IMR-90 (cell line): ENCODE measurements around the gene LCA5. TPM values are rescaled to one million over a fixed set of nuclear protein-coding genes. Genes with fewer than 3 reads are reported as not detected.
A peak's percentile ranks its signal among the peaks of the same experiment; 100 is the strongest.

Experiments
- ATAC-seq: fragments of 200-7000 bp; cut with Tn5 transposase; 2 replicates; pipeline ENCODE4 v1.9.1; 2020; ENCODE audit warnings: low read depth, mild to moderate bottlenecking, moderate library complexity
- BruUV-seq: library from RNA; stranded (reverse); fragments of 400-500 nt; replicated peaks from 2 replicates; lab custom pipeline; 2021; lab: Mats Ljungman, UMichigan
- CTCF ChIA-PET: fragments of 300-600 bp; formaldehyde crosslinking; extraction: SDS; loops from one replicate; lab custom pipeline; 2021; ENCODE audit warnings: antibody characterized with exemption; lab: Yijun Ruan, JAX
- POLR2A ChIA-PET: fragments of 300-600 bp; sonication (Branson Sonifier 250); formaldehyde crosslinking; loops from one replicate; lab custom pipeline; 2022; ENCODE audit warnings: antibody characterized with exemption; ENCODE audit not compliant: unreplicated experiment; lab: Charles Lee
- DNase-seq: peaks from one replicate; pipeline ENCODE4 v3.0.0; 2013
- H2AFZ ChIP-seq: replicated peaks from 2 replicates; pipeline ENCODE3; 2013; ENCODE audit warnings: low read length, mild to moderate bottlenecking; ENCODE audit not compliant: poor library complexity
- H2AK5ac ChIP-seq: 2 replicates; pipeline ENCODE4 v1.6.1; 2013; ENCODE audit warnings: low read depth, low read length, inconsistent platforms
- H2AK9ac ChIP-seq: replicated peaks from 2 replicates; pipeline ENCODE3; 2013; ENCODE audit warnings: mild to moderate bottlenecking, low read depth, low read length, moderate library complexity; ENCODE audit not compliant: poor library complexity
- H2BK120ac ChIP-seq: 2 replicates; pipeline ENCODE4 v1.6.1; 2013; ENCODE audit warnings: low read depth, low read length, inconsistent platforms
- H2BK15ac ChIP-seq: 3 replicates; pipeline ENCODE4 v1.6.1; 2013; ENCODE audit warnings: low read depth, low read length, inconsistent platforms
- H2BK20ac ChIP-seq: 2 replicates; pipeline ENCODE4 v1.6.1; 2013; ENCODE audit warnings: low read depth, mild to moderate bottlenecking, inconsistent platforms, low read length, moderate library complexity
- H2BK5ac ChIP-seq: 2 replicates; pipeline ENCODE4 v1.6.1; 2013; ENCODE audit warnings: mild to moderate bottlenecking, low read depth, low read length, inconsistent platforms; ENCODE audit not compliant: poor library complexity, severe bottlenecking
- H3K14ac ChIP-seq: replicated peaks from 2 replicates; pipeline ENCODE4 v1.6.1; 2013; ENCODE audit warnings: low read depth, low read length, inconsistent platforms
- H3K18ac ChIP-seq: 2 replicates; pipeline ENCODE4 v1.6.1; 2013; ENCODE audit warnings: low read depth, low read length, control low read depth
- H3K23ac ChIP-seq: 2 replicates; pipeline ENCODE4 v1.6.1; 2013; ENCODE audit warnings: low read depth, low read length, inconsistent platforms
- H3K27ac ChIP-seq: 2 replicates; pipeline ENCODE4 v1.5.1; 2013; ENCODE audit warnings: mild to moderate bottlenecking, control low read depth, low read length; ENCODE audit not compliant: insufficient read depth
- H3K27me3 ChIP-seq: 2 replicates; pipeline ENCODE4 v1.6.1; 2013; ENCODE audit warnings: low read length; ENCODE audit not compliant: control insufficient read depth, insufficient read depth
- H3K36me3 ChIP-seq: 2 replicates; pipeline ENCODE4 v1.6.1; 2013; ENCODE audit warnings: low read length, mixed read lengths; ENCODE audit not compliant: control insufficient read depth, insufficient read depth
- H3K4ac ChIP-seq: 2 replicates; pipeline ENCODE4 v1.6.1; 2013; ENCODE audit warnings: low read depth, low read length, inconsistent platforms
- H3K4me1 ChIP-seq: 2 replicates; pipeline ENCODE4 v1.6.1; 2013; ENCODE audit warnings: low read length, mixed read lengths; ENCODE audit not compliant: control insufficient read depth, insufficient read depth
- H3K4me2 ChIP-seq: 2 replicates; pipeline ENCODE4 v1.6.1; 2013; ENCODE audit warnings: low read depth, mild to moderate bottlenecking, control low read depth, low read length, moderate library complexity
- H3K4me3 ChIP-seq: 2 replicates; pipeline ENCODE4 v1.5.1; 2013; ENCODE audit warnings: low read depth, mild to moderate bottlenecking, control low read depth, low read length, moderate library complexity; ENCODE audit not compliant: insufficient read depth
- H3K56ac ChIP-seq: 2 replicates; pipeline ENCODE4 v1.6.1; 2013; ENCODE audit warnings: low read length, inconsistent platforms; ENCODE audit not compliant: insufficient read depth; ENCODE audit errors: extremely low read depth
- H3K79me1 ChIP-seq, 2 experiments: 2 replicates each; pipeline ENCODE4 v1.6.1; 2013; ENCODE audit warnings: low read length in 2 of 2, inconsistent platforms in 1 of 2, low read depth in 1 of 2
- H3K9ac ChIP-seq: 2 replicates; pipeline ENCODE4 v1.6.1; 2013; ENCODE audit warnings: low read depth, low read length, control low read depth
- H3K9me1 ChIP-seq: 2 replicates; pipeline ENCODE4 v1.6.1; 2013; ENCODE audit warnings: low read length, inconsistent platforms; ENCODE audit not compliant: insufficient read depth
- H3K9me3 ChIP-seq: 2 replicates; pipeline ENCODE4 v1.6.1; 2013; ENCODE audit warnings: low read length; ENCODE audit not compliant: control insufficient read depth, insufficient read depth
- H4K20me1 ChIP-seq: 2 replicates; pipeline ENCODE4 v1.6.1; 2013; ENCODE audit warnings: low read length, inconsistent platforms; ENCODE audit not compliant: insufficient read depth
- H4K5ac ChIP-seq: 2 replicates; pipeline ENCODE4 v1.6.1; 2013; ENCODE audit warnings: mild to moderate bottlenecking, low read depth, low read length, control low read depth
- H4K8ac ChIP-seq, 2 experiments: 2 replicates each; pipeline ENCODE4 v1.6.1; 2013; ENCODE audit warnings: low read depth in 2 of 2, low read length in 2 of 2, control low read depth in 1 of 2, inconsistent platforms in 1 of 2
- H4K91ac ChIP-seq: 2 replicates; pipeline ENCODE4 v1.6.1; 2013; ENCODE audit warnings: low read depth, low read length, inconsistent platforms; ENCODE audit not compliant: insufficient read depth
- ELK1 ChIP-seq: fragments of 150-350 bp; IDR thresholded peaks from 2 replicates; pipeline ENCODE4 v1.6.1; 2016; ENCODE audit warnings: low read depth, mild to moderate bottlenecking, low read length, moderate library complexity, borderline replicate concordance
- FOS ChIP-seq: fragments of 150-350 bp; IDR thresholded peaks from 2 replicates; pipeline ENCODE4 v1.6.1; 2016; ENCODE audit warnings: low read depth, low read length
- WGBS, 2 experiments: methylation state at CpG; one replicate each; pipeline versions ENCODE4 v1.1.5 to v1.1.7; 2013; ENCODE audit warnings: missing lambda C conversion rate in 2 of 2; ENCODE audit not compliant: insufficient read length in 1 of 2; ENCODE audit errors: extremely low coverage in 2 of 2; 5-methylcytosine and 5-hydroxymethylcytosine counted together
- dilution Hi-C: fragments of 300-500 bp; cut with HindIII; formaldehyde crosslinking; loops from one replicate; pipeline ENCODE4 v1.14.3; 2018; ENCODE audit warnings: low sequenced_read_pairs; ENCODE audit not compliant: unreplicated experiment
- in situ Hi-C: fragments of 300-500 bp; cut with MboI; formaldehyde crosslinking; loops from 3 replicates; pipeline ENCODE4 v1.14.3; 2019; ENCODE audit warnings: low sequenced_read_pairs, inconsistent platforms, mixed read lengths
- intact Hi-C: fragments of 100-400 bp; cut with micrococcal nuclease; formaldehyde crosslinking; loops from 2 replicates; pipeline ENCODE4 v1.10.0; 2022
- polyA plus RNA-seq, 3 experiments: library from polyadenylated mRNA; depleted of rRNA; stranded (reverse); fragments of >200 nt; gene quantifications; 2 replicates each; pipeline ENCODE4 v1.2.3, GENCODE V29; 2012; ENCODE audit warnings: low replicate concordance in 1 of 3
- total RNA-seq: library from RNA; depleted of rRNA; stranded (reverse); fragments of >200 nt; gene quantifications from 2 replicates; pipeline ENCODE4 v1.2.3, GENCODE V29; 2012

Gene LCA5
- total and polyA plus RNA-seq, 2 of the 4 experiments (the other 2 are of a cell fraction), result 1.2 to 2.0 TPM

DNA sequence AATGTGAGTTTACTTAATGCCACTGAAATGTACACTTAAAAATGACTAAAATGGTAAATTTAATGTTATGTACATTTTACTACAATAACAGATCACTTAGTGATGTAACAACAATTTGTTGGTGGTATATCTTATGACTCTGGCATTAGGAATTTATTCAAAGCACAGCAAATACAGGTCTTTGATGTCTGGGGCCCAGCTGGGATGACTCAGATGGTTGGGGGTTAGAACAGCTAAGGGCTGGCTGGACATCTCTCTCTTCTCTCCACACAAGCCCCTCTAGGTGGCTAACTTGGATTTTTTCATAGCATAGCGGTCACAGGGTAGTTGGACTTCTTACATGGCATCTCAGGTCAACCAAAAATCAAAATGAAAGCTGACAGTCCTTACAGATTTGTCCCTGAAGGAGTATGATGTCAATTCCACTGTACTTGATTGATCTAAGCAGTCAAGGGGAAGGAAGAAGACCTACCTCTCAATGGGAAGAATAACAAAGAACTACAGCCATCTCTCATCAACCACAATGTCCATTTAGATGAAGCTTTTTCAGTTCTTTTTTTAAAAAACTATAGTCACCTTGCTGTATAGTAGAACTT, 37.5 kb upstream of the LCA5 start:
- Histone ChIP-seq H2AK9ac (no peak overlapping the region), H2BK20ac (no peak overlapping the region), H3K9me1 (no peaks in the 10 kb centered on the region), H3K9ac (no peak overlapping the region), H4K5ac (no peak overlapping the region), H2BK5ac (no peak overlapping the region), H2BK15ac (no peak overlapping the region), H4K20me1 (no peaks in the 10 kb centered on the region), H2AFZ (no peak overlapping the region), H3K14ac (no peak overlapping the region), H3K27me3 (no peaks in the 10 kb centered on the region), H3K18ac (no peak overlapping the region), H3K4ac (no peak overlapping the region), H3K79me1 (no peaks in the 10 kb centered on the region), H3K27ac (no peak overlapping the region), H2BK120ac (no peak overlapping the region), H3K4me2 (peak overlapping the region; percentile 1; the same call in 1 of the 2 replicates), H3K9me3 (no peaks in the 10 kb centered on the region), H3K23ac (no peak overlapping the region), H4K91ac (no peak overlapping the region), H3K4me1 (no peaks in the 10 kb centered on the region; the same call in 1 of the 2 replicates), H4K8ac (no peak overlapping the region), H2AK5ac (0 out of 2 replicates have a peak overlapping the region, but pooled peaks have one; percentile 1), H3K36me3 (no peaks in the 10 kb centered on the region), H3K4me3 (no peak overlapping the region), H3K56ac (no peak overlapping the region)
- WGBS, 2 experiments, result no CpG with 5 or more reads among the region's 1 CpG
- in situ Hi-C loops, result loop anchor here (10.0 kb wide), 1 partner anchor 100 kb away; no protein-coding TSS in a partner anchor
- dilution Hi-C loops, result no loop called here
- POLR2A ChIA-PET, result no interaction called here
- DNase-seq (peak; percentile 78), ATAC-seq (peak; percentile 73)
- no TSS peak for BruUV-seq
- CTCF ChIA-PET, result interaction anchor here (1.1 kb wide), 1 partner anchor 98 kb away, joined by 4 read pairs; no protein-coding TSS in a partner anchor
- TF ChIP-seq ELK1, result no peak
- TF ChIP-seq FOS, result peak; percentile 29; the same call in 1 of the 2 replicates
- intact Hi-C loops, result no loop called here
